ENCODE results near the gene BCL11A.

The BCL11A gene

DNA sequence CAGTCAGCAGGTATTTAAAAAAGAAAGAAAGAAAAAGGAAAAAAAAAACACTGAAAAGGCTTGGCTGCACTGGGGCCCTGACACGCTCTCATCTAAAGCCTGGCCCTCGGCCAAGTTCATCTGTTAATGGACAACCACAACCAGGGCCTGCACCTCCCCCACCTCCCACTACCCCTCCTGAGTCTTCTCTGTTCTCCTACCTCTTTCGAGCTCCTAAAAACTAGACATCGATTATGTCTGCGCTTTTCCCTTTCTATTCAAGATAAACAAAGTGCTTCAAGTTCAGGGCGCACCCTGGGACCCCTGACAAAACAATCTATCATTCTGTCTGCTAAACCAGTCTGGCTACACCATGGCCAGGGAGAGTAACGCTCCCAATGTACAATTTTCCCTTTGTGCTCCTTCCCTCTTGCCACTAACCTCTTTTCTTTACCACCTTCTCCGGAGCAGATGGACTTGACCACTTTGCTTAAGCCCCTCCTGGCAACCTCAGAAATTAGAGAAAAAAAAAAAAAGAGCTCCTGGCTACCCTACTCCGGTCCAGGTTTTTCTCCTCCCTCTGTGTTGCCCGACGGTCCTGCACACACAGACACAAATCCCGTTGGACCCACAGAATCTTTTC is 22.7 kb downstream of the BCL11A start:
- H3K4me3 ChIP-seq (ENCODE audit: low read length): peak overlapping the region; percentile 53; the same call in 1 of the 2 replicates

DNA sequence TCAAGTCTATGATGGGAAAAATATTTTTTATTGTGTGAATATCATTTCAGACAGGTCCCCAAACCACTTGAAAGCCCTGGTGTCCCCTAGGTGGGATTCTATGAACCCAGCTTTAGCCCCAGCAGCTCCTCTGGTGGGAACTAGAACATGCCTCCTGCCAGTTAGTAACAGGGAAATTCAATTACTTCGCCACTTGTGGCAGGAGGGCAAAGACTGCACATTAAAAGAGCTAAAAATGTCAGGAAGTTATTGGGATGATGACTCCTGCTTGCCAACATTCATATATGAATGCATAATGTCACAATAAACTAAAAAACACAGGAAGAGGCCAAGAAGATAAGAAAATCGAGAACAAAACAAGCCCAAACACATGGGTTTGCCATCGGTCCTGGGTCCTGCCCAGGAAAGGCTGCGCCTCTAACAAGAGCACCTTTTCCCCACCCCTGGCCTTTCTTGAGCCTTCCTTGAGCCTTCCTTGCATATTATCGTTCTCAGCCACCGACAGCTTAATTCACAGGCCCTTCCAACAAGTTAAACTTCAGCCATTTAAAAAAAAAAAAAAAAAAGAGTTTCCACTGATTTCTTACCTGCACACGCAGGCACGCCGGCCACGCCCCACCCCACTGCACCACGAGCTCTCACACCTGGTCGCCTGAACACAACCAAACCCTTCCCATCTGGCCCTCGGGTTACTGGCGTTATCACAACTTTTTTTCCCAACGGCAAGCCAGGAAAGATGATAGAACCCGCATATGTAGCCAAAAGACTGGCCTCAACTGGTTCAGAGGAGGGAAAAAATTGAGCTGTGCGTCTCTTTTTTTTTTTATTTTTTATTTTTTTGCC is 23.4 kb downstream of the BCL11A start:
- no peak for TF ChIP-seq ZNF274 (IDR thresholded peaks at IDR 0.05; ENCODE audit: low read depth, low read length)
- H3K4me3 ChIP-seq (ENCODE audit: low read length): peak overlapping the region; percentile 25; the same call in 1 of the 2 replicates

More for the DNA sequence above, 22.7 kb downstream of the BCL11A start:
- TF ChIP-seq ZNF274 (IDR thresholded peaks at IDR 0.05; ENCODE audit: low read depth, low read length): no peak

DNA sequence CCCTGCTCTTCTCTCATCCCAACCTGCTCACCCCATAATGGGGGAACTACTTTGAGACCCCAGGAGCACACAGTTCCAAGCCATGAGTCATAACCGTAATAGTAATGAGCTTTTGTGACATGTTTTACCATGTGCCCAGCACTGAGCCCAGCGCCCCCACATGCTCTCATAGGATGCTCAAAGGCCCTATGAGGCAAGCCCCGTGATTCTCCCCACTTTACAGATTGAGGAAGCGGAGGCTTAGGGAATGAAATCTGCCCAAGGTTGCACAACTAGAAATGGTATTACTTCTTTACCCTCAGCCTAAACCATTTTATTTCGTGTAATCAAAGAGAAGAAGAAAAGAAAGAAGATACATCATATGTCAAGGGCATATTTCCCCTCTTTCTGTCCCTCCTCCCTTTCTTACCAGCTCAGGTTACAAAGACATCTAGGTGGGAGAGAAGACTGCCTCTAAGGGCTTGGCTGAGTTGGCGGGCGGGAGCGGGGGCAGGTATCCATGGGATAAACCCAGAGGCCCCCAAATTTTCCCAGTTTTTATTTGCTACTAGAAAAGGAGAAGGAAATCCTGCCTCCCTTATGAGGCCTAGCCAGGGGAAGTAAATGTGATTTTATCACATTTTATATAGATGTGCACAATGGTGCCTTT is 24.2 kb downstream of the BCL11A start:
- no peak overlapping the region for H3K4me3 ChIP-seq (ENCODE audit: low read length)
- TF ChIP-seq ZNF274 (IDR thresholded peaks at IDR 0.05; ENCODE audit: low read depth, low read length): no peak

DNA sequence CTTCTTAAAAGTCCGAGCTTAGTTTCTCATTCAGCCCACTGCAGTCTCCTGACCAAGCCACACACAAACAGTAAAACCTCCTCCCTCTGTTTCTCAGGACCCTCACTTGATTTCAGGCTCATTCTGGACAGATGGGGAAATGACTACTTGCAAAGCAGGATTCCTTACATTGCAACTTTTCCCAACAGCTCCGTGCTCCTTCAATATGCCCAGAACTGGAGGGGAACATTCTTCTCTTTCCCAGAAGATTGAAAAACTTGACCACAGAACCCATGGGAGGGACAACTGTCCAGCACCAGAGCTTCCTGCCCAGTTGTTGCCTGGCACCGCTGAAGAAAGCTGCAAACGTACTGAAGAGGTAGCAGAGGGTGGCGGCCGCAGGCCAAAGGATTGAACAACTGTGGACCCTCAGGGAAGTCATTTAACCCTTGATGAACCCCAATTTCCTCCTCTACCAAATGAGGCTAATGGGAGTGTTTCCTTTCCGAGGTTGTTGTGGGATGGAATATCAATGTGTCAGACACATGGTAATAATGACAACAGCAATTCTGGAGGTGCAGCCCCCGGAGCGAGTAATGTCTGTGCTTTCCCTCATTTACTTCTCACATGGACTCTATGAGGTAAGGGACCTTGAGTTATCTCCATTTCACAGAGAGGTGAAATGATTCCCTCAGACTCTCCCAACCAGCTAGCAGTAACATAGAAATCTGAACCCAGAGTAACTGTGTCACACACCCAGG is 25.0 kb downstream of the BCL11A start:
- TF ChIP-seq ZNF274 (IDR thresholded peaks at IDR 0.05; ENCODE audit: low read depth, low read length): no peak
- H3K4me3 ChIP-seq (ENCODE audit: low read length): no peak overlapping the region

DNA sequence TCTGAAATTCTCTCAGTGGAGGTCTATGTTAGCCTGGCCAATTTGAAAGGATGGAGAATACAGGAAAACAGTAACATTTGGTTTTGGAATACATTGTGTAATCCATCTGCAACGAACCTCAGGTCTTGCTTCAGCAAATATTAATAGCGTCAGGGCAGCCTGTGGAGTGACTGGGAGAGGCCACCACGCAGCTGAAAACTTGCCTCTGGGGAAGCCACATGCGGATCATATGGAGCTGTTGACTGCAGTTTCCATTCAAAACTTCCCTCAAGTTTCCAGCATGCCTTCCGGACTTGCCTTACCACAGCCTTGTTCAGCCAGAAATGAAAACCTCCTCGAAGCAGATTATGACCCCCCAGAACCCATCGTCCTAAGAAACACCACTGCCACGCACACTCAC is 25.7 kb downstream of the BCL11A start:
- H3K4me3 ChIP-seq (ENCODE audit: low read length): no peak overlapping the region
- no peak for TF ChIP-seq ZNF274 (IDR thresholded peaks at IDR 0.05; ENCODE audit: low read depth, low read length)

DNA sequence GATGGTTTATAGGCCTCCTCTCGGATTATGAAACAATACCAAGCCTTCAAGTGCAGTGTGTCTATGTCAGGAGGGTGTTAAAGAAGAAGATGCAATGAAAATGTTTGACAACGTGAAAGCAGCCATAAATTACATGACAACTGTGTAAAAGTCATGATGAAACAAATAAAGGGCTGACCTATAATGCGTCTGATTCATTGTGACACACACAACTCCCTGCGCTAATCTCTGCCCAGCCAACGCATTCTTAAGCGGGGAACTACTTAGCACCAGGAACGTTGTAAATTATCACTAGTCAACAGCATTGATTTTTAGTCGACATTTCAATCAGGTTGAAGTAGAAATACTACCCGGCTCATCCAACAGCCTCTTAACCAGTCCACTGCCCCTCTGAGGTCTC is 26.8 kb downstream of the BCL11A start:
- no peak for TF ChIP-seq ZNF274 (IDR thresholded peaks at IDR 0.05; ENCODE audit: low read depth, low read length)
- H3K4me3 ChIP-seq (ENCODE audit: low read length): no peak overlapping the region

DNA sequence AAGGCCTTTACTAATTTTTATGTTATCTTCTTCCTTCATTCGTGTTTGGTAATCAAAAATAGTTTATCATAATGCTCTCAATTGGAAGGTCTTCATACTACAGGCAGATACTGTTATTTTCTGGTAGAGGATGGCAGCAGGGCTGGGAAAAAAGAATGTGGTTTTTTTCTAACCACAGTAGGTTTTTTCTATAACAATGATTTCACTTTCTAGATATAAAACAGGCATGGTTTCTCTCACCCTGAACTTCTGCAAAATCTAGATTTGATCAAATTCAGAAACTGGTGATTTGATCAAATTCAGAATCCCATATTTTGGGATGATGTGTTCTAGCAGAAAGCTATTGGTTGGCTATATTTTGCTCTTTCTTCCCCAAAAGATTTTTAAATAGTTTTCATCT is 27.6 kb downstream of the BCL11A start:
- H3K4me3 ChIP-seq (ENCODE audit: low read length): no peak overlapping the region
- no peak for TF ChIP-seq ZNF274 (IDR thresholded peaks at IDR 0.05; ENCODE audit: low read depth, low read length)

DNA sequence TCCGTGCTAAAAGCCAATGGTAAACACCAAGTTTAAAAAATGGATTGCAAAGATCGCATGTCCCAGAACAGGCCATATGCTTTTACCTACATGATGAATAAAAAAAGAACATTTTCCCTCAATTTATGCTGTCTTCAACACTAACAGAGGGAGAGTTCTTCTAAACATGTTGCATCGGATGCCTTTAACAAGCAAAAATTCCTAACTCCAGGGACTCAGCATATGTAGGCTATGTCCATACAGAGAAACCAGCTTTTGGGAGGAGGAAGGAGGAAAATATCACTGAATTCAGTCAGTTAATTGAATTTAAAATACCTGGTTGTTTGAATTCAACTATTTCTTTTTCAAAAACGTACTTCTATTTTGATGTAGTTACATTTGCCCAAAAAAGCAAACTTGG is 28.6 kb downstream of the BCL11A start:
- H3K4me3 ChIP-seq (ENCODE audit: low read length): no peak overlapping the region
- no peak for TF ChIP-seq ZNF274 (IDR thresholded peaks at IDR 0.05; ENCODE audit: low read depth, low read length)

DNA sequence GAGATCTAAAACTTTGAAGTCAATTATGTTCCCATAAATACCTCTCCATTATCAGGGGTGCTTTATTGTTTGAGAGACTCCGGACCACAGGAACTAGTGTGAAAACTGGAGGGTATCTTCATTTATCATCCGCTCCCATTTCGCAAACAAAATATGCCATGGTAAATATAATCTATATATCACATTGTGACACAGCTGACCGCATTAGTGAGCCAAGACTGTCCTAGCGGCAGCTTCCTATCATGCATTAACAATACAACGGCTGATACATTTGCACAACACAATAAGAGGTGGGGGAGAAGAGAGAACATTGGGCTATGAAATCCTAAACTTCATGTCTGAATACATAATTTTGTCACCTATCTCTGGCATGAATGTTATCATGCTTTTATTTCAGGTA is 29.5 kb downstream of the BCL11A start:
- no peak overlapping the region for H3K4me3 ChIP-seq (ENCODE audit: low read length)
- no peak for TF ChIP-seq ZNF274 (IDR thresholded peaks at IDR 0.05; ENCODE audit: low read depth, low read length)

DNA sequence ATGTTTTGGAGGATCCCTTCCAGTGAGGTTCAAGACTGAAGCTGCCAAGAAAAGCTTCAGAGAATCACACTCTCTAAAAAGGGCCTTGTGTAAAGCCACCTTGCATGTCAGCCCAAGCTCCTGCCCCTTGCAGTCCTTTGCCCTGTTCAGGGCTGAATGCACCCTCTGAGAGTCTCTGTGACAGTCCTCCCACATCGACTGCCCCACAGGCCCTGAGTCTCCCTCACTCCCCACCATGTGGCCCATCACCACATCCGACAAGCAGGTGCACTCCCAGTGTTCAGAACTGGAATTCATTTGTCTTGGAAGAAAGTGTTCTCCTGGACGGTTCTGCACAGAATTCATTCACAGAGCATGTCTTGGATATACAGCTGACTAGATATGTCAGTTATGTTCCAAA is 31.0 kb downstream of the BCL11A start:
- no peak for TF ChIP-seq ZNF274 (IDR thresholded peaks at IDR 0.05; ENCODE audit: low read depth, low read length)
- no peak overlapping the region for H3K4me3 ChIP-seq (ENCODE audit: low read length)

DNA sequence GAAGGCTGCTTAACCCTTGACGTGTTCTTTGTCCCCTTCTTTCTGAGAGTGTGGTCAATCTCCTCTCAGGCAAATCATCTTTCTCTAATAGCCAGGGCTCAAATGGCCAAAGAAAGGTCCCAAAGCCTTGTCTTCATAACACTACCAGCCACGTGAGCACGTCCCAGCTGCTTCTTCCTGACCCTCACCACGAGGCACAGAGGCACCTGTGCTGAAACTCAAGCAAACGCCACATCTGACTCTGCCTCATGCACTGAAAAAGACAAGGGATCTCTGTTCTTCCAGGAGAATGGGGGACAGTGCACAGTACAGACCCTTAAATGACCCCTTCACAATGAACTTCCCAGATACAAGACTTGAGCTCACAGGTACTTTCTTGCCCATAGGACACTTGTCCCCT is 31.8 kb downstream of the BCL11A start:
- no peak overlapping the region for H3K4me3 ChIP-seq (ENCODE audit: low read length)
- TF ChIP-seq ZNF274 (IDR thresholded peaks at IDR 0.05; ENCODE audit: low read depth, low read length): no peak

DNA sequence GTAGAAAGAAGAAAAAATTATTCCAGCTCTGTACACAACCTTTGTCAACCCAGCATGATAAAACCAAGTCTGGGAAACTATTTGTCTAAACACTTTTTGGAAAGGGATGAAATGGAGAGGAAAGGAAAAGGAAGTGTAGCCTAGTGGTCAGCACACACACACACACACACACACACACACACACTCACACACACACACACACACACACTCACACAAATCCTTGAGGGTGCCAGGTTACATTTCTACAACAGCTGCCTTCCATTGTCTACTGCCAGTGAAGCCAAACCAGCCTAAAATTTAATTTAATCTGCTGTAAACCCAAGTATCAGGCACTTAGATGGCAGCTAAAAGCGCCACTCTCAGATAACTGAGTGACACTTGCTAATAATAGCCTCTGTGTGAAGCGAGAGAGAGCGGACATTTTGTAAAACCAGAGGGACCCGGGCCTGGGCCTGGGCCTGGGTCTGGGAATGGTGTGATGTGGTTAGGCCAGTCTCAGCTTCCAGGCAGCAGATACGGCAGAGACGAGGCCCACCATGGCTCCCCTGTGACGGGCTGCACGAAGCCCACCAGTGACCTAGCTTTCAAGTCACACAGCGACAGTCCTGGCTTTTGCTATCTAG is 32.4 kb downstream of the BCL11A start:
- no peak overlapping the region for H3K4me3 ChIP-seq (ENCODE audit: low read length)
- no peak for TF ChIP-seq ZNF274 (IDR thresholded peaks at IDR 0.05; ENCODE audit: low read depth, low read length)

DNA sequence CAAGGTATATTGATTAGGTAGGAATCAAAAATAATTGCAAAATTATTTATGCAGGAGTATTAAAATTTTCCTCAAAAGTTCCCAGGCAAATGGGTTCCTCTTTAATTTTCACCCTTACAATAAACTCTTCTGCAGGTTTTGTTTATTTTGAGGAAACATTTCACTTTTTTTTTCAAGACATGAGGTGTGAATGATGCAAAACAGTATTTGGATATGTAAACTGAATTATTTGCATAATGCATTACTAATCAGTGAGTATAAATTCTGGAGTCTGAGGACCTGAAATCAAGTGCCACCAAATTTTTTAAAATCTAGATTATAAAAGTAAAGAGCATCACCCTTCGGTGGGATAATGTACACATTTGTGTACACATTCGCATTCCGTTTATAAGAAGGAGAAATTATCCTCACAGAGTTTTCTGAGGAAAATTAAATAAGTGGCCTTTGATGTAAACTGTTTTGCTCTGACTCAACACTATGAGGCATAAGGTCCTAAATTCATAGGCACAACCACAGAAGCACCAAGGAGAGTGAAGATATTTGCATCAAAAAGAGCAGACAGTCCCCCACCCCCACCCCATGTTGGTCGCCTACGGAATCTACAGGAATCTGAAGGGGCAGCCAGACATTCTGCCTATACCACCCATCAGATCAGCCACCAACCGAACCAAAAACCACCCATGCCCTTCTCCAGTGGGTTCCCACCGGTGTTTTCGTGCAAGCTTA is 33.1 kb downstream of the BCL11A start:
- TF ChIP-seq ZNF274 (IDR thresholded peaks at IDR 0.05; ENCODE audit: low read depth, low read length): no peak
- H3K4me3 ChIP-seq (ENCODE audit: low read length): no peak overlapping the region

Measured in GM08714 (cell line).